Measurements from ENCODE around the gene MAN2B2. TPM values are rescaled to one million over a fixed set of nuclear protein-coding genes. Genes with fewer than 3 reads are reported as not detected.

The MAN2B2 gene
- total RNA-seq, result 6.9 TPM

DNA sequence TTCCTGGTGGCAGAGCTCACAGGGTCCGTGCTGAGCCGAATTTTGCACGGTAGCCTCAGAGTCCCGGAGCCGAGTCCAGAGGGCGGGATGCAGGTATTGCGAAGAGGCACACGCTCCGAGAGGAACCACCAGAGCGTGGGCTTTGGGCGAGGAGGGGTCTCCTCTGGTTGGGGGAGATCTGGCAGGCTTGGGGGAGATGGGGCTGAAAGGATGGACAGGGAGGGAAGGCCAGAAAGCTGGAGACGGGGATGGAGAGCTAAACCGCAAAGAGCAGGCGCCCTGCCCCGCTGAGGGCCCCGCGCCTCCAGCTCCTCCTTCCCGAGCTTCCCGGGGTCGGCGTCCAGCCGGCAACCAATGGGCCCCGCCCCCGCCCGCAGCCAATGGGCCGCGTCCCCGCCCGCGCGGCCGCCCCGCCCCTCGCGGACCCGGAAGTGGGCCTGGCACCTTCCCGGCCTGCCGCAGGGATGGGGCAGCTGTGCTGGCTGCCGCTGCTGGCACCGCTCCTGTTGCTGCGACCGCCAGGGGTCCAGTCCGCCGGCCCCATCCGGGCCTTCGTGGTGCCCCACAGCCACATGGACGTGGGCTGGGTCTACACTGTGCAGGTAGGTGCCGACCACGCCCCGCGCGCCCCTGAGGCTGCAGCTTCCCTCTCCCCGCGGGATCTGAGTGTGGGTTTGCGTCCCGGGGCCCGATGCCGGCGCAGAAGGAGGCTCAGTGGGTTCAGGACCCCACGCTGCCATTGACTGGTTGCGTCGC is at the start of gene MAN2B2:
Gene MAN2B2, plus strand, starts transcription at position 443 of the 756 bp plus-strand sequence. Its CDS starts 22 bp downstream, at position 465.
- DNase-seq, result peak; percentile 85

- no peak for DNase-seq
Observed at GRCh38 chr4:6525474-6525873, 49.5 kb upstream of the MAN2B2 start.

- DNase-seq, result no peak
Observed at GRCh38 chr4:6526156-6526555, 48.8 kb upstream of the MAN2B2 start.

- no peak for DNase-seq
Observed at GRCh38 chr4:6526671-6527091, 48.3 kb upstream of the MAN2B2 start.

- DNase-seq, result no peak
Observed at GRCh38 chr4:6527259-6527658, 47.7 kb upstream of the MAN2B2 start.

- no peak for DNase-seq
Observed at GRCh38 chr4:6527683-6528595, 47.0 kb upstream of the MAN2B2 start.

DNA sequence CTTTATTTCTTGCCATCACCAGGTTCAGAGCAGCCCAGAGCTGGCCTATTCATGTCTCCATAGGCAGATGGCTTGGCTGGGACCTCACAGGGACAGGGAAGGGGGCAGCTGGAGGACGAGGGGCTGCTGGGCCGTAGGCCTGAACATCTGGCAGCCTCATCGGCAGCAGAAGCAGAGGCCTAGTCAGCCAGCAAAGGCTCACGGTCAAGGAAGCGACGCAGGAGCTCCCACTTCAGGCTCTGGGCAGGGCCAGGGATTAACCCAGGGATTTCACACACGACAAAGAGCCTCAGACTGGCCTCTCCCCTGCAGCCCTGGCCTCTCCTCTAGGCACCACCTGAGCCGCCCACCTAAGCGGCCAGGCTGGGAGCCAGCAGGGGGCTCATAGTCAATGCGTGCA is 46.0 kb upstream of the MAN2B2 start:
- DNase-seq, result no peak

- DNase-seq, result no peak
Observed at GRCh38 chr4:6530301-6530700, 44.7 kb upstream of the MAN2B2 start.

DNA sequence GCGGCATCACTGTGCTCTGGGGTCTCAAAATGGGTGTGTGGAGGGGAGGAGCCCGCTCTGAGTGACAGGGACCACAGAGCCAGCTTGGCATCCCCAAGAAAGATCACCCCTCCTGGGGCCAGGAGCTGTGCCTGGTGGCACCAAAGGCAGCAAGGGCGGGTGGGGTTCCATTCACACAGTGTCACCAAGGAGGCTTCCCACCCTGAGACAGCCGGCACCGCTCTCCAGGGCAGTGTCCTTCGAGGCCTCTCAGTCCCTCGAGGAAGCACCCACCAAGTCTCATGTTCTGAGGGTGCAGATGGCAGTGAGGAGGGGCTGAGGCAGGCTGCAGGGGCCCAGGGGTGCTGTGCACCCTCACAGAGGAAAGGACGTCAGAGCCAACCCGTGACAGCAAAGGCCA is 44.0 kb upstream of the MAN2B2 start:
- no peak for DNase-seq

- no peak for DNase-seq
Observed at GRCh38 chr4:6532102-6532501, 42.9 kb upstream of the MAN2B2 start.

- DNase-seq, result no peak
Observed at GRCh38 chr4:6532658-6533057, 42.3 kb upstream of the MAN2B2 start.

DNA sequence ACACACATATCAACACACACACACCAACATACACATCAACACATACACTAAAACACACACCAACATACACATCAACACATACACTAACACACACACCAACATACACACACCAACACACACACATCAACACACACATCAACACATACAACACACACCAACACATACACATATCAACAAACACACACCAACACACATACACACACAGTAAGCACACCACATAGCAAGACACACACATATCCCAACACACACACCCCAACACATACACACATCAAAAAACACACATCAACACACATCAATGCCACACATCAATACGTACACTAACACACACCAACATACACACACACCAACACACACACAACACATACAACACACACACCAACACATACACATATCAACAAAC is 40.9 kb upstream of the MAN2B2 start:
- no peak for DNase-seq

GRCh38 chr4:6534618-6535328 is 40.2 kb upstream of the MAN2B2 start:
- no peak for DNase-seq

DNA sequence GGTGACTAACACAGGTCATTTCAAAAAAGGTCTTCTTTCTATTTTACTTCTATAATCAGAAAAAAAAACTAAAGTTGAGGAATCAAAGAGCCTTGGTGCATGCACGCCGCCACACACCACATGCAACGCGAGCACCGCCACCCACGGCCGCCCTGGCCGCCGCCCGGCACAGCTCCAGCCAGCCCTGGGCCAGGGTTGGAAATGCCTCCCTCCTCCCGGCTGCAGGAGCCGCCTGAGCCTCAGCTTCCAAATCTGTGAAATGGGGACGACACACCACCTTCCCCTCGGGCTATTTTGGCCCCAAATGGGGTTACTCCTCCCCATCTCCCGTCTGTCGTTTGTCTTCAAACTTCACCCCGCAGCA is 39.7 kb upstream of the MAN2B2 start:
- DNase-seq, result no peak

GRCh38 chr4:6535706-6536105 is 39.3 kb upstream of the MAN2B2 start:
- DNase-seq, result no peak

DNA sequence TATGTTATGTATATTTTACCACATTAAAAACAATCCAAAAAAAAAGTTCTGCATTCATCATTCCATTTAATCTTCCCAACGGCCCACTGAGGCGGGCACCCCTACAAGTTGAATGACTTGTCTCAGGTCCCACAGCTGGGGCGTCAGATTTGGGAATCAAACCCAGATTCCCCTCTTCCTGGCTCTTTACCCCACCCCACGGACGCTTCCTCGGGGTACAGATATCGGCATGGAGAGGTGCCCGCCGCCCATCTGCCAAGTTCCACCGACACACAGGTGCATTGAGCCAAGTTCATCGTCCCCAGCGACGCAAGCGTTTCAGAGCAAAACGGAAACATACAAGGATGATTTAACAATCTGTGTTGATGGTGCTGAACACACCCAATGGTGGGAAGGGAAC is 36.9 kb upstream of the MAN2B2 start:
- DNase-seq, result no peak

GRCh38 chr4:6538575-6538974 is 36.4 kb upstream of the MAN2B2 start:
- DNase-seq, result peak; percentile 56

GRCh38 chr4:6539009-6539764 is 35.8 kb upstream of the MAN2B2 start:
- no peak for DNase-seq

DNA sequence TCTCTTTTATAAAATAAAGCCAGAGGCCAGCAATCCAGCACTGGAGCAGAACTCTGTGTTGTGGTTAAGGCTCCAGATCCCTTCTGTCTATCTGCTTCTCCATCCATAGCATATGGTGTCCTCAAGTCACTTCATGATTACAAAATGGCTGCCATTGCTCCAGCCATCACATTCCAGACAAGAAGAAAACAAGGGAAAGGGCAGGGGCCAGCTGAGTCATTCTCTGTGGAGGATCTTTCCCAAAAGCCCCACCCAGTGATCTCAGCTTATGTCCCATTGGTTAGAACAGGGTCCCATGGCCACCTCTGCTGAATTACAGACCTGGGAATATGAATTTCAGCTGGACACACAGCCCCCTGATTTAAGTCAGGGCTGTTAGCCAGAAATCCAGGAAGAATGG is 34.1 kb upstream of the MAN2B2 start:
- no peak for DNase-seq

DNA sequence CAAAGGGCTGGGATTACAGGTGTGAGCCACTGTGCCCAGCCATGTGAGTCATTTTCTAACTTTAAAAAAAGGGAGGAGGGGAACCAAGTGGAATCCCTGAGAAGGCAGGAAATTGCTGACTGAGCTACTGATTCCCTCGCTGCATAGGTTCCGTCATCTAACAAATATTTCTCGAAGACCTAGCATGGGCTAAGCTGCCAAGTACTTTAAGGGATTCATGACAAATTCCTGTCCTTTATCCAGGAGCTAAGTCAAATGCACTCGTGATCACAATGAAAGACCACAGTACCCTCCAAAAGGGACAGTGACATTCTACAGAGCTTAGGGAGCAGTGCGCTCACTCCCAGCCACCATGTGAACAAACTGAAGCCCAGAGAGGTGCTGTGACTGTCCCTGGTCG is 33.2 kb upstream of the MAN2B2 start:
- DNase-seq, result no peak

DNA sequence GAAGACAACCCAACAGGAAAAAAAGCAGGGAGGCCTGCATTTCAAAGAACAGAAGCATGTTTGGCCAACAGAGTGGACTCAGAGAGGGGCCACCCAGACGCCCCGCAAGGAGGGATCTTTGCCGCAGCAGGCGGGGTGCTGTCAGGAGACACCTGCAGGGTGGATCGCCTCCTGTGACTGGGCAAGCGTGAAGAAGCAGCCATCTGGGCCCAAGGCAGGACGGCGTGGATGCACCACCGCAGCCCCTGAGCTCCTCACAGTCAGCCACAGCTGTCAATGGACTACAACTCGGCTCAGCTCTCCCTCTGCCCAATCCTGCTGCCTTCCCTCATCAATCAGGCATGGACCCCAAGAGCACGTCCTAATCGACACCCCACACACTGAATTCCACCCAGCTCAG is 32.0 kb upstream of the MAN2B2 start:
- DNase-seq, result no peak

GRCh38 chr4:6546091-6546490 is 28.9 kb upstream of the MAN2B2 start:
- DNase-seq, result no peak

Measured in occipital lobe (tissue), 2 donors.